Lung (tissue), 12 donors: ENCODE results near the gene AGPAT1. TPM values are rescaled to one million over a fixed set of nuclear protein-coding genes. Genes with fewer than 3 reads are reported as not detected.

Experiments used
- ATAC-seq: fragments of 200-7000 bp; cut with Tn5 transposase; one replicate; pipeline ENCODE4 v1.9.1; 2020; ENCODE audit warnings: moderate number of reproducible peaks; ENCODE audit not compliant: insufficient read depth, low FRiP score
- DNase-seq, 3 donors: peaks; one replicate each; pipeline ENCODE4 v3.0.0-alpha.2; 2013 to 2017
- H3K27ac ChIP-seq, 2 donors: one replicate each; pipeline ENCODE4 v1.5.1; 2013; ENCODE audit warnings: mild to moderate bottlenecking in 2 of 2, moderate library complexity in 2 of 2, control low read depth in 1 of 2, inconsistent platforms in 1 of 2, low read depth in 1 of 2, low read length in 1 of 2
- H3K27me3 ChIP-seq, 3 donors: one replicate each; pipeline ENCODE4 v1.5.1; 2013; ENCODE audit warnings: low read length in 2 of 3; ENCODE audit not compliant: control insufficient read depth in 3 of 3, insufficient read depth in 3 of 3
- H3K36me3 ChIP-seq, 4 donors: one replicate each; pipeline ENCODE4 v1.5.1; 2013; ENCODE audit warnings: low read length in 4 of 4, mild to moderate bottlenecking in 1 of 4, moderate library complexity in 1 of 4; ENCODE audit not compliant: control insufficient read depth in 4 of 4, insufficient read depth in 4 of 4
- H3K4me1 ChIP-seq, 5 donors: one replicate each; pipeline ENCODE4 v1.5.1; 2013; ENCODE audit warnings: low read length in 5 of 5, mild to moderate bottlenecking in 2 of 5, moderate library complexity in 1 of 5; ENCODE audit not compliant: control insufficient read depth in 5 of 5, insufficient read depth in 5 of 5
- H3K4me3 ChIP-seq: one replicate; pipeline ENCODE4 v1.5.1; 2013; ENCODE audit warnings: mild to moderate bottlenecking, control low read depth, moderate library complexity
- H3K9ac ChIP-seq, 2 donors: one replicate each; pipeline ENCODE4 v1.5.1; 2013; ENCODE audit warnings: low read length in 2 of 2, control low read depth in 1 of 2; ENCODE audit not compliant: insufficient read depth in 1 of 2
- H3K9me3 ChIP-seq, 4 donors: one replicate each; pipeline ENCODE4 v1.5.1; 2013; ENCODE audit warnings: low read length in 3 of 4, mild to moderate bottlenecking in 1 of 4, moderate library complexity in 1 of 4; ENCODE audit not compliant: control insufficient read depth in 4 of 4, insufficient read depth in 3 of 4
- WGBS, 2 donors: extraction: QIAGEN DNeasy Blood & Tissue Kit; methylation state at CpG; one replicate each; pipeline ENCODE4 v1.1.7; 2013; 5-methylcytosine and 5-hydroxymethylcytosine counted together
- polyA plus RNA-seq, 2 donors: library from polyadenylated mRNA; stranded (reverse); fragments of 200-250 nt; gene quantifications; one replicate each; pipeline ENCODE4 v1.2.1, GENCODE V29; 2013
- total RNA-seq, 2 donors: library from RNA; depleted of rRNA in 1 of 2; stranded (reverse); fragments of >200 nt in 1 of 2; gene quantifications; one replicate each; pipeline ENCODE4 v1.2.1, GENCODE V29; 2014 to 2021
- TF ChIP-seq, protein P1 (sequence below): IDR thresholded peaks from 2 replicates; pipeline ENCODE4 v1.5.1; 2012; ENCODE audit warnings: mild to moderate bottlenecking; ENCODE audit errors: control extremely low read depth, extremely low read depth
- donor health status: control.
- donor health status: control.
- donor health status: Bipolar disorder and iron deficiency.
- donor health status: healthy.
- donor health status: DM: yes; HTN: yes; CAD: no.

Gene AGPAT1
- total and polyA plus RNA-seq, 4 donors, result 24.7 to 52.6 (median 40.5) TPM

DNA sequence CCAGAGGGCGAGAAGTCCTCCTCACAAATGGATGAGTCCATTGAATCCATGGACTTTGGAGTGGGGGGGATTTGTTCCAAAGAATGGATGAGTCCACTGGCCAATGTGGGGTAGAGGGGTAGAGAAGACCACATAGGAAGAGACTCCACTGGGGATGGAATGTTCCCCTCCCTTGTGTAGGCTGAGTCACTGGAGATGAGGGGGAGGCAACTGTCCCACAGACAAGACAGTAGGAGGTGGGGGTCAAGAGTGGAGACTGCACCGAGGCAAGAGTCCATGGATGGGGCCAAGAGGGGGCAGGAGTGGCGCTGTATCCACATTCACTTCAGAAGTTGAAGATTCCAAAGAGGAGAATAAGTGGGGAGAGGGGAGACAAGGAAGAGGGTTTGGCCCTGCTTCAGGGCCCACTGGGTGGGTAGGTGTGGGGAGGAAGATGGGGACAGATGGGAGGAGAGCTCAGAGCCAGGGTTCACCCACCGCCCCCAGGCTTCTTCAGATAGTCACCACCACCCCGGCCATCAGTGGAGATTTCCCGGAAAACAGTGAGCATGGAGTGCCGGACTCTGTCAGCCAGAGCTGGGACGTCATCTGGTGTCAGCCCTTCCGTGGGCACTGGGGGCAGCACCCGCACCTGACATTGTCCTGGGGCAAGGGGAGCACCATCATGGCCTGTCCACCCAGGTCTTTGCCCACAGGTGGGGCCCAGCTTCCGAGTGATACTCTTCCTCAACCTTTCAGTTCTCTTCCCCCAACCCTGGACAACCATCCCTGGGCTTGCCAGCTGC is 6.9 kb downstream of the AGPAT1 start:
- Histone ChIP-seq H3K27ac (no peak overlapping the region), H3K9me3 (no peaks in the 10 kb centered on the region), H3K9ac (no peak overlapping the region), H3K4me3 (no peak overlapping the region), H3K27me3 (peaks cover 0 to 1% (median 0%) of the 10 kb centered on the region in 3 donors), H3K36me3 (peaks cover 3 to 32% (median 21%) of the 10 kb centered on the region in 4 donors), H3K4me1 (peaks cover 0 to 7% (median 0%) of the 10 kb centered on the region in 5 donors)
- ATAC-seq (no peak), DNase-seq (no peak)
- 87 to 95% methylated on average over 11 of the region's 11 CpGs for WGBS, 2 donors
- TF ChIP-seq, protein P1, sequence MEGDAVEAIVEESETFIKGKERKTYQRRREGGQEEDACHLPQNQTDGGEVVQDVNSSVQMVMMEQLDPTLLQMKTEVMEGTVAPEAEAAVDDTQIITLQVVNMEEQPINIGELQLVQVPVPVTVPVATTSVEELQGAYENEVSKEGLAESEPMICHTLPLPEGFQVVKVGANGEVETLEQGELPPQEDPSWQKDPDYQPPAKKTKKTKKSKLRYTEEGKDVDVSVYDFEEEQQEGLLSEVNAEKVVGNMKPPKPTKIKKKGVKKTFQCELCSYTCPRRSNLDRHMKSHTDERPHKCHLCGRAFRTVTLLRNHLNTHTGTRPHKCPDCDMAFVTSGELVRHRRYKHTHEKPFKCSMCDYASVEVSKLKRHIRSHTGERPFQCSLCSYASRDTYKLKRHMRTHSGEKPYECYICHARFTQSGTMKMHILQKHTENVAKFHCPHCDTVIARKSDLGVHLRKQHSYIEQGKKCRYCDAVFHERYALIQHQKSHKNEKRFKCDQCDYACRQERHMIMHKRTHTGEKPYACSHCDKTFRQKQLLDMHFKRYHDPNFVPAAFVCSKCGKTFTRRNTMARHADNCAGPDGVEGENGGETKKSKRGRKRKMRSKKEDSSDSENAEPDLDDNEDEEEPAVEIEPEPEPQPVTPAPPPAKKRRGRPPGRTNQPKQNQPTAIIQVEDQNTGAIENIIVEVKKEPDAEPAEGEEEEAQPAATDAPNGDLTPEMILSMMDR, result no peak

DNA sequence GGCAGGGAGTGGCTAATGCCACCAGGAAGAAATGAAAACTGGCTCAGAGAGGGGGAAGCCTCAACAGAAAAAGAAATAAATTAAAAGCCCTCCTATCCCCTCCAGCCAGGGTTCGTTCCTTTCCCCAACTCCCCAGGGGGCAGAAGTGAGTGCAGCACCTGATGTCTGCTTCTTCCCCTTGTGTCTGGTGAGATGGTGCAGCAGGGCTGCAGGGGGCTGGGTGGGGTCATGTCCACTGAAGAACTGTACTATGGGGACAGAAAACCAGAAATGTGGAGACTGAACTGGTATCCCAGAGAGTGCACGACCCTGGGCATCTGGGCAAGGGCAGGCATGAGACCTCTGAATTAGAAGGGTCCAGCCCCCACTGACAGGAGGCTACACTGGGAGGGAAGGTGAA is 7.5 kb downstream of the AGPAT1 start:
- no peak for DNase-seq
- Histone ChIP-seq H3K9ac (no peak overlapping the region), H3K36me3 (peaks cover 3 to 33% (median 21%) of the 10 kb centered on the region in 4 donors), H3K27ac (no peak overlapping the region), H3K4me1 (peaks cover 0 to 7% (median 0%) of the 10 kb centered on the region in 5 donors), H3K4me3 (no peak overlapping the region), H3K9me3 (no peaks in the 10 kb centered on the region), H3K27me3 (peaks cover 0 to 4% (median 0%) of the 10 kb centered on the region in 3 donors)
- TF ChIP-seq, protein P1, result no peak
- 87 to 89% methylated on average over 2 of the region's 2 CpGs for WGBS, 2 donors
- no peak for ATAC-seq

DNA sequence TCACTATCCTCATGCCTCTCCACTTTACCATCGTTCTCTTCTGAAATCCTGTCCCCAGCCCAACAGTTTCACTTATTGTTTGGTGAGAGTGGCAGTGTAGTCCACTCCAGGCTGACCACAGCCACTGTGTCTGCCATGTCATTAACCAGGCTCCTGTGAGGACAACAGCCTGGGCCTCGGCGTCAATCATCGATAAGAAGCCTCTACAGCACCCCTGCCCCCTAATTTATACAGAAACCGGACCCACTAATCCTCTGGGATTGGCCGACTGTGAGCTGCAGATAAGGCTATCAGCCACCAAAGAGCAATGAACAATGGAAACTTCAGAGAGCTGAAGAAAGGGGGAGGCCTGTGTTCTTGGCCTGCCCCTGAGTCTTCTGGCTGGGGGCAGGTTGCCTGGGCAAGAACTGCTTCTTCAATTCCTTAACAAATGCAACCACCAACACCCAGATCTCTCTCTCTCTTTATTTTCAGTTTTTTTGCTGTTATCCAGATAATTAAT is 8.1 kb downstream of the AGPAT1 start:
- Histone ChIP-seq H3K4me3 (no peak overlapping the region), H3K27ac (no peak overlapping the region), H3K27me3 (peaks cover 0 to 4% (median 0%) of the 10 kb centered on the region in 3 donors), H3K9me3 (no peaks in the 10 kb centered on the region), H3K9ac (no peak overlapping the region), H3K36me3 (peaks cover 3 to 33% (median 21%) of the 10 kb centered on the region in 4 donors), H3K4me1 (peaks cover 0 to 1% (median 0%) of the 10 kb centered on the region in 5 donors)
- DNase-seq (no peak), ATAC-seq (no peak)
- WGBS, 2 donors, result 73 to 83% methylated on average over 6 of the region's 6 CpGs
- TF ChIP-seq, protein P1, result no peak
